GM18867 (cell line): ENCODE results near the gene EZH1.
"Not testable (repeated sequence)": the region's sequence is repeated elsewhere in the genome, so short reads cannot be mapped to it uniquely, and the experiment has no call there.

Experiments
- ATAC-seq: cut with Tn5 transposase; IDR thresholded peaks from one replicate; pipeline ENCODE4 v1.9.1; 2021; ENCODE audit warnings: mild to moderate bottlenecking, moderate library complexity; ENCODE audit not compliant: unreplicated experiment

Gene EZH1

GRCh38 chr17:42773290-42774035 lies 28.6 kb upstream of the EZH1 start, which contains the start of gene VPS25:
Gene VPS25, plus strand, starts transcription at chr17:42773449. Its CDS starts 27 bp downstream, at chr17:42773476.
- peak; percentile 71 for ATAC-seq

- no peak for ATAC-seq
Measured at GRCh38 chr17:42772945-42773289, 28.1 kb upstream of the EZH1 start.

- ATAC-seq, result not testable (repeated sequence)
Measured at GRCh38 chr17:42769964-42770363, 25.1 kb upstream of the EZH1 start.

GRCh38 chr17:42768006-42768405 lies 23.2 kb upstream of the EZH1 start:
- ATAC-seq, result not testable (repeated sequence)

- no peak for ATAC-seq
Measured at GRCh38 chr17:42767512-42767911, 22.7 kb upstream of the EZH1 start.

GRCh38 chr17:42766124-42766523 lies 21.3 kb upstream of the EZH1 start:
- no peak for ATAC-seq

- no peak for ATAC-seq
Measured at GRCh38 chr17:42761638-42762037, 16.8 kb upstream of the EZH1 start.

GRCh38 chr17:42760652-42761581 lies 16.1 kb upstream of the EZH1 start, which contains the start of gene RAMP2:
Gene RAMP2, plus strand, starts transcription at chr17:42761227. Its CDS starts 35 bp downstream, at chr17:42761262.
- ATAC-seq, result no peak

- ATAC-seq, result no peak
Measured at GRCh38 chr17:42759982-42760651, 15.3 kb upstream of the EZH1 start.

- ATAC-seq, result no peak
Measured at GRCh38 chr17:42754782-42755181, 9.9 kb upstream of the EZH1 start.

GRCh38 chr17:42751628-42752027 lies 6.8 kb upstream of the EZH1 start:
- no peak for ATAC-seq

GRCh38 chr17:42750739-42751344 lies 6.0 kb upstream of the EZH1 start:
- no peak for ATAC-seq

- ATAC-seq, result no peak
Measured at GRCh38 chr17:42748908-42749798, 4.3 kb upstream of the EZH1 start.

- no peak for ATAC-seq
Measured at GRCh38 chr17:42748202-42748907, 3.5 kb upstream of the EZH1 start.

- ATAC-seq, result peak; percentile 52
Measured at GRCh38 chr17:42744283-42744805, 496 bp downstream of the EZH1 start.

- no peak for ATAC-seq
Measured at GRCh38 chr17:42743595-42744282, 1.1 kb downstream of the EZH1 start.

- not testable (repeated sequence) for ATAC-seq
Measured at GRCh38 chr17:42742916-42743315, 1.9 kb downstream of the EZH1 start.

GRCh38 chr17:42740699-42741098 lies 4.1 kb downstream of the EZH1 start:
- ATAC-seq, result no peak
